K562 (cell line): ENCODE measurements around the gene CLCNKA. TPM values are rescaled to one million over a fixed set of nuclear protein-coding genes. Genes with fewer than 3 reads are reported as not detected.

ENCODE experiments used
- CBFB ChIP-seq: sonication (generic); formaldehyde crosslinking; IDR thresholded peaks from 2 replicates; pipeline ENCODE4 v1.4.0; 2020; ENCODE audit warnings: mild to moderate bottlenecking, missing genetic modification reagents
- CHD2 ChIP-seq: IDR thresholded peaks from 2 replicates; pipeline ENCODE4 v1.6.1; 2011; ENCODE audit warnings: low read depth, low read length
- ESRRB ChIP-seq: fragments of 250-450 bp; sonication (Bioruptor Pico); IDR thresholded peaks from 2 replicates; pipeline ENCODE4 v1.5.0; 2020; ENCODE audit warnings: mild to moderate bottlenecking, moderate library complexity, borderline replicate concordance
- ETS1 ChIP-seq: conservative IDR thresholded peaks from 2 replicates; pipeline ENCODE4 v1.6.1; 2011; ENCODE audit warnings: low read depth, mild to moderate bottlenecking, low read length; ENCODE audit not compliant: control insufficient read depth
- GTF2A2 ChIP-seq: IDR thresholded peaks from 2 replicates; pipeline ENCODE4 v1.6.1; 2016; ENCODE audit warnings: mild to moderate bottlenecking, missing genetic modification characterization, missing compliant biosample characterization
- HIVEP1 ChIP-seq: fragments of 250-450 bp; sonication (Bioruptor Pico); IDR thresholded peaks from 2 replicates; pipeline ENCODE4 v1.4.0; 2020; ENCODE audit warnings: mild to moderate bottlenecking
- KDM2B ChIP-seq: fragments of 250-450 bp; sonication (Bioruptor Pico); IDR thresholded peaks from 2 replicates; pipeline ENCODE4 v1.8.0; 2021; ENCODE audit warnings: mild to moderate bottlenecking, moderate library complexity
- MAZ ChIP-seq, 2 experiments: fragments of 450-650 bp in 1 of 2; sonication (generic) in 1 of 2; formaldehyde crosslinking; IDR thresholded peaks in 1 of 2; conservative IDR thresholded peaks in 1 of 2; 2 replicates each; pipeline versions ENCODE4 v1.4.0 to v1.5.0; 2020; ENCODE audit warnings: mild to moderate bottlenecking in 1 of 2, missing genetic modification reagents in 1 of 2
- PRMT5 ChIP-seq: sonication (generic); formaldehyde crosslinking; IDR thresholded peaks from 2 replicates; pipeline ENCODE4 v1.5.0; 2020; ENCODE audit warnings: missing genetic modification reagents
- RBM39 ChIP-seq: fragments of 200-400 bp; formaldehyde crosslinking; optimal IDR thresholded peaks from 2 replicates; pipeline ENCODE3; 2018; ENCODE audit warnings: low read depth, low read length
- SNRNP70 ChIP-seq: fragments of 200-400 bp; formaldehyde crosslinking; optimal IDR thresholded peaks from 2 replicates; pipeline ENCODE3; 2017; ENCODE audit warnings: low read depth, low read length
- TBP ChIP-seq: optimal IDR thresholded peaks from 2 replicates; pipeline ENCODE3; 2011; ENCODE audit warnings: low read depth, low read length, improper control_type of control experiment
- VEZF1 ChIP-seq: fragments of 200-800 bp; sonication (Bioruptor generic); IDR thresholded peaks from 2 replicates; pipeline ENCODE4 v1.6.1; 2017; ENCODE audit warnings: missing genetic modification characterization, missing compliant biosample characterization
- ZNF175 ChIP-seq: fragments of 200-800 bp; sonication (Bioruptor generic); IDR thresholded peaks from 2 replicates; pipeline ENCODE4 v1.6.1; 2016; ENCODE audit warnings: low read depth, mild to moderate bottlenecking, missing genetic modification characterization, missing compliant biosample characterization
- polyA plus RNA-seq, 8 experiments: library from polyadenylated mRNA; depleted of rRNA in 4 of 8; stranded (reverse) in 5 of 8; unstranded in 3 of 8; fragments of >200 nt; fragmentation: Nextera tagmentation in 2 of 8; fragmentation: Illumina TruSeq in 1 of 8; extraction: Ambion mirVana in 2 of 8; extraction: Trizol in 1 of 8; gene quantifications; 2 replicates each; pipeline versions ENCODE4 v1.2.1 to v1.2.3, GENCODE V29; 2011 to 2014; ENCODE audit warnings: inconsistent platforms in 1 of 8, missing spikeins in 1 of 8
- total RNA-seq, 7 experiments: library from RNA; depleted of rRNA in 6 of 7; stranded (reverse); fragments of >200 nt in 6 of 7; fragmentation: Illumina TruSeq in 2 of 7; extraction: Trizol in 2 of 7; gene quantifications; 2 replicates each; pipeline versions ENCODE4 v1.2.1 to v1.2.3, GENCODE V29; 2011 to 2021; ENCODE audit warnings: low replicate concordance in 1 of 7
- TF ChIP-seq, protein P1 (sequence below): sonication (generic); formaldehyde crosslinking; IDR thresholded peaks from 2 replicates; pipeline ENCODE4 v1.8.0; 2022; ENCODE audit warnings: mild to moderate bottlenecking, missing genetic modification reagents
- TF ChIP-seq, protein P2 (sequence below): fragments of 250-450 bp; sonication (Bioruptor Pico); IDR thresholded peaks from 2 replicates; pipeline ENCODE4 v1.8.0; 2021; ENCODE audit warnings: moderate library complexity, mild to moderate bottlenecking, inconsistent platforms

CLCNKA gene
- total and polyA plus RNA-seq, 9 of the 15 experiments (the other 6 are each of a cell fraction or from before 2014, with no cell fraction given), result 0.03 to 0.37 (median 0.10) TPM; not detected in 3

GRCh38 chr1:16072616-16073484, 51.0 kb downstream of the CLCNKA start (continued):
- TF ChIP-seq, protein P1, sequence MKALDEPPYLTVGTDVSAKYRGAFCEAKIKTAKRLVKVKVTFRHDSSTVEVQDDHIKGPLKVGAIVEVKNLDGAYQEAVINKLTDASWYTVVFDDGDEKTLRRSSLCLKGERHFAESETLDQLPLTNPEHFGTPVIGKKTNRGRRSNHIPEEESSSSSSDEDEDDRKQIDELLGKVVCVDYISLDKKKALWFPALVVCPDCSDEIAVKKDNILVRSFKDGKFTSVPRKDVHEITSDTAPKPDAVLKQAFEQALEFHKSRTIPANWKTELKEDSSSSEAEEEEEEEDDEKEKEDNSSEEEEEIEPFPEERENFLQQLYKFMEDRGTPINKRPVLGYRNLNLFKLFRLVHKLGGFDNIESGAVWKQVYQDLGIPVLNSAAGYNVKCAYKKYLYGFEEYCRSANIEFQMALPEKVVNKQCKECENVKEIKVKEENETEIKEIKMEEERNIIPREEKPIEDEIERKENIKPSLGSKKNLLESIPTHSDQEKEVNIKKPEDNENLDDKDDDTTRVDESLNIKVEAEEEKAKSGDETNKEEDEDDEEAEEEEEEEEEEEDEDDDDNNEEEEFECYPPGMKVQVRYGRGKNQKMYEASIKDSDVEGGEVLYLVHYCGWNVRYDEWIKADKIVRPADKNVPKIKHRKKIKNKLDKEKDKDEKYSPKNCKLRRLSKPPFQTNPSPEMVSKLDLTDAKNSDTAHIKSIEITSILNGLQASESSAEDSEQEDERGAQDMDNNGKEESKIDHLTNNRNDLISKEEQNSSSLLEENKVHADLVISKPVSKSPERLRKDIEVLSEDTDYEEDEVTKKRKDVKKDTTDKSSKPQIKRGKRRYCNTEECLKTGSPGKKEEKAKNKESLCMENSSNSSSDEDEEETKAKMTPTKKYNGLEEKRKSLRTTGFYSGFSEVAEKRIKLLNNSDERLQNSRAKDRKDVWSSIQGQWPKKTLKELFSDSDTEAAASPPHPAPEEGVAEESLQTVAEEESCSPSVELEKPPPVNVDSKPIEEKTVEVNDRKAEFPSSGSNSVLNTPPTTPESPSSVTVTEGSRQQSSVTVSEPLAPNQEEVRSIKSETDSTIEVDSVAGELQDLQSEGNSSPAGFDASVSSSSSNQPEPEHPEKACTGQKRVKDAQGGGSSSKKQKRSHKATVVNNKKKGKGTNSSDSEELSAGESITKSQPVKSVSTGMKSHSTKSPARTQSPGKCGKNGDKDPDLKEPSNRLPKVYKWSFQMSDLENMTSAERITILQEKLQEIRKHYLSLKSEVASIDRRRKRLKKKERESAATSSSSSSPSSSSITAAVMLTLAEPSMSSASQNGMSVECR (CRISPR knock-in tag), result no peak
- TF ChIP-seq VEZF1 (CRISPR knock-in tag), result no peak
- no peak for TF ChIP-seq GTF2A2 (tag)
- TF ChIP-seq KDM2B (CRISPR knock-in tag), result no peak
- no peak for TF ChIP-seq ESRRB
- TF ChIP-seq, protein P2, sequence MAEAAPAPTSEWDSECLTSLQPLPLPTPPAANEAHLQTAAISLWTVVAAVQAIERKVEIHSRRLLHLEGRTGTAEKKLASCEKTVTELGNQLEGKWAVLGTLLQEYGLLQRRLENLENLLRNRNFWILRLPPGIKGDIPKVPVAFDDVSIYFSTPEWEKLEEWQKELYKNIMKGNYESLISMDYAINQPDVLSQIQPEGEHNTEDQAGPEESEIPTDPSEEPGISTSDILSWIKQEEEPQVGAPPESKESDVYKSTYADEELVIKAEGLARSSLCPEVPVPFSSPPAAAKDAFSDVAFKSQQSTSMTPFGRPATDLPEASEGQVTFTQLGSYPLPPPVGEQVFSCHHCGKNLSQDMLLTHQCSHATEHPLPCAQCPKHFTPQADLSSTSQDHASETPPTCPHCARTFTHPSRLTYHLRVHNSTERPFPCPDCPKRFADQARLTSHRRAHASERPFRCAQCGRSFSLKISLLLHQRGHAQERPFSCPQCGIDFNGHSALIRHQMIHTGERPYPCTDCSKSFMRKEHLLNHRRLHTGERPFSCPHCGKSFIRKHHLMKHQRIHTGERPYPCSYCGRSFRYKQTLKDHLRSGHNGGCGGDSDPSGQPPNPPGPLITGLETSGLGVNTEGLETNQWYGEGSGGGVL (CRISPR knock-in tag), result no peak
- no peak for TF ChIP-seq SNRNP70
- no peak for TF ChIP-seq CBFB (CRISPR knock-in tag)
- TF ChIP-seq PRMT5 (CRISPR knock-in tag), result no peak
- no peak for TF ChIP-seq CHD2
- TF ChIP-seq RBM39, result no peak
- no peak for TF ChIP-seq HIVEP1 (CRISPR knock-in tag)
- no peak for TF ChIP-seq TBP
- TF ChIP-seq MAZ (CRISPR knock-in tag; conservative IDR thresholded peaks at IDR 0.05 in 1 of 2, IDR thresholded peaks at IDR 0.05 in 1 of 2), result 0 out of 4 replicates have a peak, but pooled peaks of 1 of the 2 experiments have one; percentile 4
- no peak for TF ChIP-seq ZNF175 (CRISPR knock-in tag)
- no peak for TF ChIP-seq ETS1
